ENCODE measurements around the gene GH2.
A peak's percentile ranks its signal among the peaks of the same experiment; 100 is the strongest.
"Not testable (repeated sequence)": the region's sequence is repeated elsewhere in the genome, so short reads cannot be mapped to it uniquely, and the experiment has no call there.

GH2 gene

GRCh38 chr17:63881935-63882601 is at the start of gene GH2:
TSS of gene GH2 (minus strand) at chr17:63881944. CDS start at chr17:63881801, 143 bp downstream.
- peak; percentile 74 for DNase-seq

GRCh38 chr17:63930951-63931575 is 49.3 kb upstream of the GH2 start:
- DNase-seq, result peak; percentile 72

DNA sequence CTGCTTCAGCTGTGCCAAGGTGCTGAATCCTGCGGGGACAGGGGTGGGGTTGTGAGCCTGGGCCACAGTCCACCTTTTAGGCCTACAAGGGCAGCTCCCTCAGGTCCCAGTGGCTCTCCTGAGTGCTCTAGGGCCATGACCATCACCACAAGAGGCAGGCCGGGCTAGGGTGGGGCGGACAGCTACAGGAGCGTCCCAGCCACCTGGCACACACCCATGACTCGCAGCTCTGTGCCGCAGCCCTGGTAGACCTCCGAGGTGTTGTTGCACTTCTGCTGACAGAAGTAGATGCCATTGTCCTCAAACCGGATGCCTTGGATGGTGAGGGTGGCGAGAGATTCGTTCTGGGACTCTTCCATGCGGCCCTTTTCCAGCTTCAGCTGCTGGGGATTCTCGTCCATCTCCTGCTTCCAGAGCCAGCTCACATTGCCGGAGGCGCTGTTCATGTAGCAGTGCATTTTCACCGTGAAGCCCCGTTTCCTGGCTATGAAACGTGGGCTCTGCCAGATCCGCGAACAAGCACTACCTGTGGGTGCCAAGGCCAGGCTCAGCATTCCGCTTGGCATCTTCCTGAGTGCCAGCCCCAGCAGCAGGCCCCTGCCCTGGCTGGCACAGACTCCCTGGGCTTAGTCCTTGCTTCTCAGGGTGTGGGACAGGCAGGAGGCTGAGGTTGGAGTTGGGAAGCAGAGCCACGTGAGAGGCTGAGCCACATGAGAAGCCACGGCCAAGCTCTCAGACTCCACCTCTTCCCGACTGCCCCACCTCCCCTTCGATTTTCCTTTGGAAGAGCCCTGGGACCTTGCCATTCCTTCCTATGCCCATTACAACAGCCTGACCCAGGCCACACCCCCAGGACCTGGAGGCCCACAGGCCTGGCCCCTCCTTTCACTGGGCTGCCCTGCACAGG is 48.4 kb upstream of the GH2 start:
- DNase-seq, result no peak

DNA sequence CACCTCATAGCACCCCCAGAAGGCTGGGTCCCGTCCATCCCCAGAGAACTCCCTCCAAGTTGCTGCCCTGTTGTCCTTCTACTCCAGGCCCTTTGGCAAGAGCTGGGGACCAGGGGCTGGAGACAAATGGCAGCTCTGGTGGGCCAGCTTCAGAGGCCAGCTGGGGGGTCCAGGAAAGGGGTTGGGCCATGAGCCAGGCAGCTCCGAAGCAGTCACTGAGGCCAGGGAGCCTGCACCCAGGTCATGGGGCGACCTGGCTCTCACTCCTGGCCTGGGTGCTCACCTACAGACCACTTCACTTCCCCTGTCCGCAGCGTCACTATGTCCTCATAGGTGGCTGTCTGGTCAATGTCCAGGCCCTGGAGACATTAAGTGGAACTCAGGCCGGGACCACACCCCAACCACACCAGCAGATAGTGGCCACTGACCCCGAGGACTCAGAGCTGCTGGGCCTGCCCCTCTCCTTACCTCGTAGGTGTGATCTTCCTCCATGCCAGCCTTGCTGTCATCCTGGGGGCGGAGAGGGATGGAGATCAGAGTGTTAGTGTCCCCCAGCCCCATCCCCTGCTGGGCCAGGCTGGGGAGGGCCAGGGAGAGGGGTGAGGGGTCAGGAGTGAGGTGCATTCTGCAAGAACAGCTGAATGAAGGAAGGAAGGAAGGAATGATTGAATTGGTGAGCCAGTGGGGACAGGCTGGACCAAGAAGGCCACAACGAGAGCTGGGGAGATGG is 47.4 kb upstream of the GH2 start:
- no peak for DNase-seq

DNA sequence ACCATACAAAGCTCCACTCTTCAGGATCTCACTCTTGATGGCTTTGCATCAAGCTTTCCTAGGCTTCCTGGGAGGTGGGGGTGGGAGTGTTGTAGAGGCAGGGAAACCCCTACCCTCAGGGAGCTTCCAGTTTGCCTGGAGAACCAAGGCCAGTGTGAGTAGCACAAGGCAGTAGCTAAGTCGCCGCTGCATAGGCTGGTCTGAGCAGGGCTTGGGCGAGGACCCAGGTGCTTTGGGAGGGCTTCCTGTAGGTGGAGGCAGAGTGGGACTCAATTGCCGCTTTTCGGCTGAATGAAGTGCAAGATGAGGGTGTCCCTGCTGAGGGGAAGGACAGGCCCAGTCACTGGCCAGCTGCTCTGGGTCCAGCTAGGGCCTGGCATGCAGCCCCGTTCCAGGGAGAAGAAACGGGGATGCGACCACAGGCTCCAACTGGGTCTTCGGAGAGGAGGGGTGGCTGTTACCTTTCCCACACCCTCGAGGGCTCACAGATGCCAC is 46.5 kb upstream of the GH2 start:
- no peak for DNase-seq

DNA sequence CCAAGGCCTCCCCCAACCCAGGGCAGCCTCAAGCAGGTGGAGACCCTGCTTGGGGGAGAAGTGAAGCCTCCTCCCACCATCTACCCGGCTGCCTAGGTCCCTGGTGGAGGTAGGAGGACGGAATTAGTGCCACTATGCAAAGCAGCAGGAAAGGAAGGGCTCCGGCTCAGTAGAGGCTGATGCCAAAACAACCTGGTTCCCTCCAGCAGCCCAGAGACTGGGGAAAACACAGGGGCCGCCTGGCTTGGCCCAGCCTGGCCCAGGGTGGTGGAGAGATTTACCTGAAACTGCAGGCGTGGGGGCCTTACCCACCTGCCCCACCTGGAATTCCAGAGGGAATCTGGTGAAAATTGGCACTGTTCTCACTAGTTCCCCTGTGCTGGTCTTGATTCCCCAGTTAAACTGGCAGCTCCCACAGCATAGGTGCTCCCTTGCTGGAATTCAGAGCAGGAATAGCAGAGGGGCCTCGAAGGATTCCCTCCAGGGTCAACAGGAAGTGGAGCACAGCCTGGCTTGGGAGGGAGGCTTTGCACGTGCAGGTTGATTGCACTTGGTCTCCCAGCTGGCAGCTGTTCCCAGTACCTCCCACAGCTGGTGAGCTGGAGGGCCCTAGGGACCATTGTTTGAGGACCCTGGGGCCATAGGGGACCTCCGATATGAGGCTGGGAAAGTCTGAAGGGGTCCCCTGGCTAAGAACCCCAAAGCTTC is 45.9 kb upstream of the GH2 start:
- no peak for DNase-seq

GRCh38 chr17:63926164-63926563 is 44.4 kb upstream of the GH2 start:
- no peak for DNase-seq

DNA sequence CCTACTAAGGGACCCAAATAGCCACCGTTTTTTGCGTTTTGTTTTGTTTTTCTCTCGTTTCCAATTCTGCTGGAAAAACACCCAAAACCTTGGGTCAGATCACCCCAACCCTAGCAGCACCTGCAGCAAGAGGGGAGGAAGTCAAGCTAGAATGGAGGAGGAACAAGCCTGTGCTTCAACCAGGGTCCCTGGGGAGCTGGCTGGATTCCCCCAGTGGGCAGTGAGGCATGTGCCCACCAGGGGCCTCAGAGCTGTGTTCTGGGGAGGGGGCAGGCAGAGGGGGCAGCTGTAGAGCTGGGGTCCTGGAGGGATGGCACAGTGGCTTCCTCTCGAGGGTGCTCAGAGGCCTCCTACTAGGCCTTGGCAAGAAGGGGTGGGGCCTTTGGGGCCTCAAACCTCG is 43.9 kb upstream of the GH2 start:
- DNase-seq, result no peak

DNA sequence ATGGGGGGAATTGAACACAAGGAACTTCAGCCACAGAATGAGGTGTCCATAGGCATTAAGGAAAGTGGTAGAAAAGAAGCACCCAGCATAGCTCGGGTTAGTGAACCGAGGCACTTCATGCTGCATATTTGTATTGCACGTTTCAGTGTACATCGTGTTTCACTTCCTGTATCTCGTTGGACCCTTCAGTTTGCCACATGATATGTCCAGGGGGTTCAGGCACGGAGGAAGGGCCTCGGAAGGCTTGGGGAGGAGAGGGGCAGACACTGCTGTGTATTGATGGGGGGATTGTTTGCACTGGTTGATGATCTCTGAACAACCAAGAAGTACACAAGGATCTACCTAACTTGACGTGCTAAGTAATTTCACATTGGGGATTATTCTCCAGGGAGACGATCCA is 40.7 kb upstream of the GH2 start:
- DNase-seq, result not testable (repeated sequence)

- not testable (repeated sequence) for DNase-seq
Observed at GRCh38 chr17:63920779-63921178, 39.0 kb upstream of the GH2 start.

GRCh38 chr17:63920050-63920449 is 38.3 kb upstream of the GH2 start:
- not testable (repeated sequence) for DNase-seq

DNA sequence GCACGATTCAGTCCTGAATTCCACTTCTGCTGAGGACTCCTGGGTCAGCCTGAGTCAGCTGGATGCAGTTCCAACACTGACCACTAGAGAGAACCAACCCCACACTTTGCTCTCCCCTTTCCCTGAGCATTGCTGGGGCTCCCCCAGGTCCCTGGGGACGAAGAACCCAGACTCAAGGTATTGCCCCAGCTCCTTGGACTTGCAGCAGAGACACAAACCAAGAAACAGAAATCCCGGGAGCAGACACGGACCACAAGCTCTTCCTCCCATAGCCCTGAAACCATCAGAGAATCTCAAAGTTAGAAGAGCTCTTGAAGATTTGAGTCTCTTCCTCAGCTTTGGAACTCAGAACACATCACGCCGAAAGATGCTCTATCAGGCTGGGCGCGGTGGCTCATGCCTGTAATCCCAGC is 37.6 kb upstream of the GH2 start:
- peak; percentile 85 for DNase-seq

GRCh38 chr17:63918789-63919305 is 37.1 kb upstream of the GH2 start, which contains the start of gene GH1:
TSS of gene GH1 (minus strand) at chr17:63918839. CDS start at chr17:63918776, 63 bp downstream.
- DNase-seq, result not testable (repeated sequence)

DNA sequence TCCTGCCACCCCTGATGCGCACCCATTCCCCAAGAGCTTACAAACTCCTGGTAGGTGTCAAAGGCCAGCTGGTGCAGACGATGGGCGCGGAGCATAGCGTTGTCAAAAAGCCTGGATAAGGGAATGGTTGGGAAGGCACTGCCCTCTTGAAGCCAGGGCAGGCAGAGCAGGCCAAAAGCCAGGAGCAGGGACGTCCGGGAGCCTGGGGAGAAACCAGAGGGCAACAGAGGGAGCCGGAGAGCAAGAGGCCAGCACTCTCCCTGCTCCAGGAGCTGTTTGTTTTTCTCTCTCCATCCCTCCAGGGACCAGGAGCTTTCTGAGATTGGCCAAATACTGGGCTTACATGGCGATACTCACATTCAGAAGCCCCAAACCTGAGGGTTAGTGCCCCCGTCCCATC is 36.6 kb upstream of the GH2 start:
- DNase-seq, result no peak

- DNase-seq, result no peak
Observed at GRCh38 chr17:63917646-63918045, 35.9 kb upstream of the GH2 start.

DNA sequence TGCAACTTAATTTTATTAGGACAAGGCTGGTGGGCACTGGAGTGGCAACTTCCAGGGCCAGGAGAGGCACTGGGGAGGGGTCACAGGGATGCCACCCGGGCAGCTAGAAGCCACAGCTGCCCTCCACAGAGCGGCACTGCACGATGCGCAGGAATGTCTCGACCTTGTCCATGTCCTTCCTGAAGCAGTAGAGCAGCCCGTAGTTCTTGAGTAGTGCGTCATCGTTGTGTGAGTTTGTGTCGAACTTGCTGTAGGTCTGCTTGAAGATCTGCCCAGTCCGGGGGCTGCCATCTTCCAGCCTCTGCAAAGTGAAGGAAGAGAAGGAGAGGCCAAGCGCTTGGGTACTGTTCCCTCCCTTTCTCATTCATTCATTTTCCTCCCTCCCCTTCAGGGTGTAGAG is 35.5 kb upstream of the GH2 start:
- not testable (repeated sequence) for DNase-seq

DNA sequence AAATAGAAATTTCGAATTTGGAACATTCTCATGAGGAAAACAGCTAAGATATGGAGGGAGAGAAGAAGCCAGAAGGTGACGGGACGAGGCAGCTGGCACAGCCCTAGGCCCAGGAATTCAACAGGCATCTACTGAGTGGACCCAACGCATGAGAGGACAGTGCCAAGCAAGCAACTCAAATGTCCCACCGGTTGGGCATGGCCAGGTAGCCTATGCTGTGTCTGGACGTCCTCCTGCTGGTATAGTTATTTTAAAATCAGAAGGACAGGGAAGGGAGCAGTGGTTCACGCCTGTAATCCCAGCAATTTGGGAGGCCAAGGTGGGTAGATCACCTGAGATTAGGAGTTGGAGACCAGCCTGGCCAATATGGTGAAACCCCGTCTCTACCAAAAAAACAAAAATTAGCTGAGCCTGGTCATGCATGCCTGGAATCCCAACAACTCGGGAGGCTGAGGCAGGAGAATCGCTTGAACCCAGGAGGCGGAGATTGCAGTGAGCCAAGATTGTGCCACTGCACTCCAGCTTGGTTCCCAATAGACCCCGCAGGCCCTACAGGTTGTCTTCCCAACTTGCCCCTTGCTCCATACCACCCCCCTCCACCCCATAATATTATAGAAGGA is 34.9 kb upstream of the GH2 start:
- no peak for DNase-seq

DNA sequence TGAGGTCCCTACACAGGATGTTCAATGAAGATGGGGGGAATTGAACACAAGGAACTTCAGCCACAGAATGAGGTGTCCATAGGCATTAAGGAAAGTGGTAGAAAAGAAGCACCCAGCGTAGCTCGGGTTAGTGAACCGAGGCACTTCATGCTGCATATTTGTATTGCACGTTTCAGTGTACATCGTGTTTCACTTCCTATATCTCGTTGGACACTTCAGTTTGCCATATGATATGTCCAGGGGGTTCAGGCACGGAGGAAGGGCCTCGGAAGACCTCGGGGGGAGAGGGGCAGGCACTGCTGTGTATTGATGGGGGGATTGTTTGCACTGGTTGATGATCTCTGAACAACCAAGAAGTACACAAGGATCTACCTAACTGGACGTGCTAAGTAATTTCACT is 34.0 kb upstream of the GH2 start:
- DNase-seq, result not testable (repeated sequence)

- no peak for DNase-seq
Observed at GRCh38 chr17:63914471-63914870, 32.7 kb upstream of the GH2 start.

- DNase-seq, result peak; percentile 71
Observed at GRCh38 chr17:63911657-63912100, 29.9 kb upstream of the GH2 start.

DNA sequence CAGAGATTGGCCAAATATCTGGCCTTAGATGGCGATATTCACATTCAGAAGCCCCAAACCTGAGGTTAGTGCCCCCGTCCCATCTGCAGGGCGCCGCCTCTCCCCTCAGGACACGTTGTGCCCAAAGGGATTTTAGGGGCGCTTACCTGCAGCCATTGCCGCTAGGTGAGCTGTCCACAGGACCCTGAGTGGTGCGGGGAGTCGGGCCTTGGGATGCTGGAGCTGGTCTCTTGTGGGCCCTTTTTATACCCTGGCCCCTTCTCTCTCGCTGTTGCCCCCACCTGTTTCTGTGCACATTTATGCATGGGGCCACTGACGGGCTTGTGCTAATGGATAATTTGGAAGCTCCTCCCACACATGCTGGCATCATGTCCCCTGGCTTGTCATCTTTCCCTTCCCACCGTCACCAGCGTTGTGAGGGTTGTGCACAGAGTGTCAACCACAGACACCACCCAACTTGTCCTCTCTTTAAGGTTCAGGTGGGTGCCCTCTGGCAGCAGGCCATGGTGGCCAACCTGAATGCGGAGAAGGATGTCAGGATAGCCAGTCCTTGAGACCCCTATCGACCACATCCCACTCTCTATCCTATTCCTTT is 29.4 kb upstream of the GH2 start, which contains the start of gene CSHL1:
CSHL1 (minus strand) TSS at position 218 of the 595 bp plus-strand sequence; CDS start at position 156, 62 bp downstream.
- DNase-seq, result no peak
